ENCODE measurements around the gene ST7. TPM values are rescaled to one million over a fixed set of nuclear protein-coding genes. Genes with fewer than 3 reads are reported as not detected.

Gene ST7, protein sequence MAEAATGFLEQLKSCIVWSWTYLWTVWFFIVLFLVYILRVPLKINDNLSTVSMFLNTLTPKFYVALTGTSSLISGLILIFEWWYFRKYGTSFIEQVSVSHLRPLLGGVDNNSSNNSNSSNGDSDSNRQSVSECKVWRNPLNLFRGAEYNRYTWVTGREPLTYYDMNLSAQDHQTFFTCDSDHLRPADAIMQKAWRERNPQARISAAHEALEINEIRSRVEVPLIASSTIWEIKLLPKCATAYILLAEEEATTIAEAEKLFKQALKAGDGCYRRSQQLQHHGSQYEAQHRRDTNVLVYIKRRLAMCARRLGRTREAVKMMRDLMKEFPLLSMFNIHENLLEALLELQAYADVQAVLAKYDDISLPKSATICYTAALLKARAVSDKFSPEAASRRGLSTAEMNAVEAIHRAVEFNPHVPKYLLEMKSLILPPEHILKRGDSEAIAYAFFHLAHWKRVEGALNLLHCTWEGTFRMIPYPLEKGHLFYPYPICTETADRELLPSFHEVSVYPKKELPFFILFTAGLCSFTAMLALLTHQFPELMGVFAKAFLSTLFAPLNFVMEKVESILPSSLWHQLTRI
- 12.3 and 14.8 TPM in 2 replicates for total RNA-seq

GRCh38 chr7:116953372-116953905, at the start of gene ST7:
Gene ST7, plus strand, starts transcription at chr7:116953501. Its CDS starts 40 bp downstream, at chr7:116953541.

Other genes starting within 250 kb of the ST7 start
- 53.2 and 68.3 TPM in 2 replicates for gene CAPZA2, start 90.9 kb upstream of the ST7 start, total RNA-seq

All from hair follicular keratinocyte (primary cell).